Measurements from ENCODE around the gene DUSP22. TPM values are rescaled to one million over a fixed set of nuclear protein-coding genes. Genes with fewer than 3 reads are reported as not detected.

DUSP22 gene
- total and polyA plus RNA-seq, 2 donors (not counting 1 experiment from before 2014, with no cell fraction given) = 117 to 133 TPM

DNA sequence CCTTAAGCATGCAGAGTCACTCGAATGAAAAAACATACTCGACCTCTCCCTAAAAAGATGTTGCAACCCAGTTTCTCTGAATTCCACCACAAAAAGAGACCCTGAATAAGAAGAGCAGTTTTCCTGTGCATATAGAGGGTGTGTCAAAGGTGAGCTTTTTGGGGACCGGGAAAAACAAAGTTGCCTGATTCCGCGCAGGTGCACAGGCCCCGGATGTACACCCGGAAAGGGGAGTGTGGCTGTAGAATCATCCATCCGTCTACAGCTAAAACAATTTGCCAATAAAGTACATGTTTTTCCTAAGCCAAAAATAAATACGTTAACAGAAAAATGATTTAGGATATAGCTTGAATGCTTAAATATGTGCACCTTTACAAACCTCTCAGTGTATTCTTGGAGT lies 58.1 kb downstream of the DUSP22 start:
- Mint-ChIP-seq H3K27ac (no peak overlapping the region), H3K4me1 (peaks cover 46% of the 10 kb centered on the region), H3K9me3 (ENCODE audit: insufficient read depth) (no peaks in the 10 kb centered on the region), H3K4me3 (no peak overlapping the region), H3K27me3 (no peaks in the 10 kb centered on the region)
- Histone ChIP-seq H3K79me2 (ENCODE audit: control insufficient read depth, insufficient read depth, low read length) (peaks cover 56% of the 10 kb centered on the region), H3K4me3 (ENCODE audit: control extremely low read depth in 1 of 5, extremely low read depth in 1 of 5, insufficient read depth in 1 of 5, low read depth in 2 of 5, low read length in 4 of 5) (no peak overlapping the region), H3K9me3 (ENCODE audit: control extremely low read depth in 1 of 3, control insufficient read depth in 2 of 3, insufficient read depth in 1 of 3, low read length in 2 of 3) (peaks cover 0 to 35% (median 0%) of the 10 kb centered on the region in 3 donors), H4K20me1 (ENCODE audit: control insufficient read depth, insufficient read depth, low read length, poor library complexity, severe bottlenecking) (no peaks in the 10 kb centered on the region), H3K27me3 (replicated peaks in 1 of 4; ENCODE audit: control extremely low read depth in 1 of 4, control insufficient read depth in 3 of 4, insufficient read depth in 4 of 4, low read length in 3 of 4) (no peaks in the 10 kb centered on the region), H3K4me2 (replicated peaks; ENCODE audit: low read depth, low read length, poor library complexity, severe bottlenecking) (no peak overlapping the region), H3K27ac (ENCODE audit: low read length in 2 of 2) (no peak overlapping the region), H3K36me3 (replicated peaks in 1 of 2; ENCODE audit: control extremely low read depth in 1 of 2, control insufficient read depth in 1 of 2, extremely low read depth in 1 of 2, insufficient read depth in 2 of 2, low read length in 1 of 2) (peaks cover 0 to 73% of the 10 kb centered on the region in 2 experiments), H3K4me1 (ENCODE audit: control insufficient read depth in 2 of 2, insufficient read depth in 2 of 2, low read length in 2 of 2) (peaks cover 29 to 56% of the 10 kb centered on the region in 2 donors), H3K9ac (ENCODE audit: low read length) (no peak overlapping the region), H2AFZ (ENCODE audit: insufficient read depth, low read depth, low read length, poor library complexity, severe bottlenecking) (no peak overlapping the region)
- ChIA-PET CTCF (interaction anchor here (0.6 to 1.4 kb wide), 6 partner anchors 9 to 47 kb away, joined by 3 to 4 read pairs (median 3); no protein-coding TSS in a partner anchor), POLR2A (interaction anchor here (1.7 kb wide), 1 partner anchor 22 kb away, joined by 7 read pairs; no protein-coding TSS in a partner anchor)
- DNase-seq (no peak), ATAC-seq (ENCODE audit: low read depth) (no peak)
- no peak for TF ChIP-seq EZH2 (IDR thresholded peaks at IDR 0.05; ENCODE audit: borderline replicate concordance, insufficient read depth, low read depth, low read length, poor library complexity, severe bottlenecking)
- TF ChIP-seq, protein P1, sequence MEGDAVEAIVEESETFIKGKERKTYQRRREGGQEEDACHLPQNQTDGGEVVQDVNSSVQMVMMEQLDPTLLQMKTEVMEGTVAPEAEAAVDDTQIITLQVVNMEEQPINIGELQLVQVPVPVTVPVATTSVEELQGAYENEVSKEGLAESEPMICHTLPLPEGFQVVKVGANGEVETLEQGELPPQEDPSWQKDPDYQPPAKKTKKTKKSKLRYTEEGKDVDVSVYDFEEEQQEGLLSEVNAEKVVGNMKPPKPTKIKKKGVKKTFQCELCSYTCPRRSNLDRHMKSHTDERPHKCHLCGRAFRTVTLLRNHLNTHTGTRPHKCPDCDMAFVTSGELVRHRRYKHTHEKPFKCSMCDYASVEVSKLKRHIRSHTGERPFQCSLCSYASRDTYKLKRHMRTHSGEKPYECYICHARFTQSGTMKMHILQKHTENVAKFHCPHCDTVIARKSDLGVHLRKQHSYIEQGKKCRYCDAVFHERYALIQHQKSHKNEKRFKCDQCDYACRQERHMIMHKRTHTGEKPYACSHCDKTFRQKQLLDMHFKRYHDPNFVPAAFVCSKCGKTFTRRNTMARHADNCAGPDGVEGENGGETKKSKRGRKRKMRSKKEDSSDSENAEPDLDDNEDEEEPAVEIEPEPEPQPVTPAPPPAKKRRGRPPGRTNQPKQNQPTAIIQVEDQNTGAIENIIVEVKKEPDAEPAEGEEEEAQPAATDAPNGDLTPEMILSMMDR (IDR thresholded peaks at IDR 0.05) = no peak
- intact Hi-C loops (cut with micrococcal nuclease) = no loop called here
- 94% methylated on average over 7 of the region's 9 CpGs for WGBS (ENCODE audit: insufficient coverage)

DNA sequence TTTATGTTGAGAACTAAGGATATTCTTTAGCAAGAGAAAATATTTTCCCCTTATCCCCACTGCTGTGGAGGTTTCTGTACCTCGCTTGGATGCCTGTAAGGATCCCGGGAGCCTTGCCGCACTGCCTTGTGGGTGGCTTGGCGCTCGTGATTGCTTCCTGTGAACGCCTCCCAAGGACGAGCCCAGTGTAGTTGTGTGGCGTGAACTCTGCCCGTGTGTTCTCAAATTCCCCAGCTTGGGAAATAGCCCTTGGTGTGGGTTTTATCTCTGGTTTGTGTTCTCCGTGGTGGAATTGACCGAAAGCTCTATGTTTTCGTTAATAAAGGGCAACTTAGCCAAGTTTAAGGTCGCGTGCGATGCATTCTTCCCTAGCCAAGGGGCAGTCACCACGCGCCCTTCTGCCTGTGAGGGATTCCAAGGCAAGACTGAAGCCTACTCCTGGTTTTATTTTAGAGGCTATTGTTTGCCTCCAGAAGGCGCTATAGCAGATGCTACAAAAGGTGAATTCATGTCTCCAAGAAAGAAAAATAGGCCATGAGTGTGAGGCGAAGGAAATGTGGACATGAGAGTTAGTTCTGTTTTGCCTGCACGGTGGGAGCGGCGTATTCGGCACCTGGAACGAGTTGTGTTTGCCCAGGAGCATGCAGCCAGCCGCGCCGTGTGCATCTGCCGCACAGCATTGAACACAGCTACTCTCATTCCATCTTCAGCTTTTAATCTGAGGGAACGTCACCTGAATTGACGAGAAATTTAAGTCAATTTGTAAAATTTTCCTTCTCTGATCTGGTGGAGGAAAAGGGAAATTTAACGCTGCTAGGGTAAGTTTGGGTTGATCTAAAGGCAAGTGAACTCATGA lies 59.0 kb downstream of the DUSP22 start:
- Mint-ChIP-seq H3K27ac (no peak overlapping the region), H3K4me3 (no peak overlapping the region), H3K9me3 (ENCODE audit: insufficient read depth) (no peaks in the 10 kb centered on the region), H3K4me1 (peaks cover 52% of the 10 kb centered on the region), H3K27me3 (no peaks in the 10 kb centered on the region)
- H3K27ac ChIP-seq (ENCODE audit: low read length in 2 of 2) = no peak overlapping the region
- TF ChIP-seq EZH2 (IDR thresholded peaks at IDR 0.05; ENCODE audit: borderline replicate concordance, insufficient read depth, low read depth, low read length, poor library complexity, severe bottlenecking) = no peak
- TF ChIP-seq, protein P1 (IDR thresholded peaks at IDR 0.05) = no peak
- intact Hi-C loops (cut with micrococcal nuclease) = no loop called here
- ATAC-seq (ENCODE audit: low read depth) (no peak), DNase-seq (no peak)
- H4K20me1 ChIP-seq (ENCODE audit: control insufficient read depth, insufficient read depth, low read length, poor library complexity, severe bottlenecking) = no peaks in the 10 kb centered on the region
- H3K9ac ChIP-seq (ENCODE audit: low read length) = no peak overlapping the region
- no peak overlapping the region for H3K4me3 ChIP-seq (ENCODE audit: control extremely low read depth in 1 of 5, extremely low read depth in 1 of 5, insufficient read depth in 1 of 5, low read depth in 2 of 5, low read length in 4 of 5)
- peaks cover 47% of the 10 kb centered on the region for H3K79me2 ChIP-seq (ENCODE audit: control insufficient read depth, insufficient read depth, low read length)
- H2AFZ ChIP-seq (ENCODE audit: insufficient read depth, low read depth, low read length, poor library complexity, severe bottlenecking) = no peak overlapping the region
- CTCF ChIA-PET = interaction anchor here (0.8 to 1.3 kb wide), 4 partner anchors 10 to 48 kb away, joined by 3 read pairs; no protein-coding TSS in a partner anchor
- POLR2A ChIA-PET = interaction anchor here (0.9 to 1.7 kb wide), 2 partner anchors 19 to 23 kb away, joined by 3 to 7 read pairs; no protein-coding TSS in a partner anchor
- 91% methylated on average over 31 of the region's 31 CpGs for WGBS (ENCODE audit: insufficient coverage)
- peaks cover 0 to 66% of the 10 kb centered on the region in 2 experiments for H3K36me3 ChIP-seq (replicated peaks in 1 of 2; ENCODE audit: control extremely low read depth in 1 of 2, control insufficient read depth in 1 of 2, extremely low read depth in 1 of 2, insufficient read depth in 2 of 2, low read length in 1 of 2)
- peaks cover 0 to 35% (median 0%) of the 10 kb centered on the region in 3 donors for H3K9me3 ChIP-seq (ENCODE audit: control extremely low read depth in 1 of 3, control insufficient read depth in 2 of 3, insufficient read depth in 1 of 3, low read length in 2 of 3)
- H3K4me2 ChIP-seq (replicated peaks; ENCODE audit: low read depth, low read length, poor library complexity, severe bottlenecking) = no peak overlapping the region
- peaks cover 36 to 59% of the 10 kb centered on the region in 2 donors for H3K4me1 ChIP-seq (ENCODE audit: control insufficient read depth in 2 of 2, insufficient read depth in 2 of 2, low read length in 2 of 2)
- no peaks in the 10 kb centered on the region for H3K27me3 ChIP-seq (replicated peaks in 1 of 4; ENCODE audit: control extremely low read depth in 1 of 4, control insufficient read depth in 3 of 4, insufficient read depth in 4 of 4, low read length in 3 of 4)
